GM12878 (cell line): Measurements from ENCODE around the gene MNAT1. TPM values are rescaled to one million over a fixed set of nuclear protein-coding genes. Genes with fewer than 3 reads are reported as not detected.

Experiments used
- ATAC-seq: fragments of 200-7000 bp; cut with Tn5 transposase; 3 replicates; pipeline ENCODE4 v1.9.1; 2020; ENCODE audit warnings: mild to moderate bottlenecking, moderate library complexity
- BruUV-seq: library from RNA; stranded (reverse); fragments of 400-500 nt; replicated peaks from 2 replicates; lab custom pipeline; 2021; lab: Mats Ljungman, UMichigan
- CTCF ChIA-PET: fragments of 300-600 bp; sonication (Branson Sonifier 250); formaldehyde crosslinking; extraction: SDS; loops from one replicate; lab custom pipeline; 2021; ENCODE audit warnings: inconsistent platforms; lab: Yijun Ruan, JAX
- POLR2A ChIA-PET: fragments of 350-600 bp; formaldehyde crosslinking; extraction: SDS; loops from one replicate; lab custom pipeline; 2021; ENCODE audit warnings: inconsistent platforms; lab: Charles Lee
- RAD21 ChIA-PET: fragments of 300-600 bp; sonication (Branson Sonifier 250); formaldehyde crosslinking; loops from one replicate; lab custom pipeline; 2023; ENCODE audit warnings: antibody characterized with exemption; ENCODE audit not compliant: unreplicated experiment; lab: Charles Lee
- SMC1A ChIA-PET: fragments of 300-600 bp; sonication (Branson Sonifier 250); formaldehyde crosslinking; loops from one replicate; lab custom pipeline; 2023; ENCODE audit not compliant: unreplicated experiment, uncharacterized antibody; lab: Charles Lee
- DNase-seq: peaks from one replicate; pipeline ENCODE4 v3.0.0-alpha.2; 2011; ENCODE audit warnings: low read depth, low spot score
- FAIRE-seq: peaks from 3 replicates; lab custom pipeline; 2011; peaks lifted over from hg19 to GRCh38; lab: Jason Lieb, UNC
- H2AFZ ChIP-seq: 2 replicates; pipeline ENCODE4 v1.6.0; 2011; ENCODE audit warnings: low read depth, low read length, control low read depth; ENCODE audit not compliant: control insufficient read depth
- H3K27ac ChIP-seq: 2 replicates; pipeline ENCODE4 v1.5.1; 2011; ENCODE audit warnings: control low read depth; ENCODE audit not compliant: control insufficient read depth, insufficient read depth
- H3K27me3 ChIP-seq, 2 experiments: replicated peaks in 1 of 2; 2 replicates each; pipeline versions ENCODE4 v1.6.0 to v1.6.1; 2011; ENCODE audit warnings: low read length in 1 of 2; ENCODE audit not compliant: control insufficient read depth in 2 of 2, insufficient read depth in 2 of 2
- H3K36me3 ChIP-seq, 2 experiments: 2 replicates each; pipeline ENCODE4 v1.5.1; 2011; ENCODE audit warnings: low read length in 1 of 2; ENCODE audit not compliant: control insufficient read depth in 2 of 2, insufficient read depth in 2 of 2
- H3K4me1 ChIP-seq: 2 replicates; pipeline ENCODE4 v1.6.1; 2011; ENCODE audit warnings: mild to moderate bottlenecking, low read length, moderate library complexity, mixed read lengths; ENCODE audit not compliant: control insufficient read depth, insufficient read depth
- H3K4me2 ChIP-seq: 2 replicates; pipeline ENCODE4 v1.6.0; 2011; ENCODE audit warnings: control low read depth; ENCODE audit not compliant: control insufficient read depth, insufficient read depth
- H3K4me3 ChIP-seq: fragments of 200-600 bp; sonication (generic); 2 replicates; pipeline ENCODE4 v1.5.1; 2016
- H3K79me2 ChIP-seq: 2 replicates; pipeline ENCODE4 v1.6.0; 2011; ENCODE audit warnings: low read length; ENCODE audit not compliant: control insufficient read depth, insufficient read depth
- H3K9ac ChIP-seq: 2 replicates; pipeline ENCODE4 v1.8.0; 2011; ENCODE audit warnings: low read length, control low read depth, mixed read lengths; ENCODE audit not compliant: control insufficient read depth, insufficient read depth
- H3K9me3 ChIP-seq: replicated peaks from 3 replicates; pipeline ENCODE4 v1.5.1; 2011; ENCODE audit warnings: mild to moderate bottlenecking, low read length; ENCODE audit not compliant: control insufficient read depth, insufficient read depth
- H4K20me1 ChIP-seq: 2 replicates; pipeline ENCODE4 v1.6.0; 2011; ENCODE audit not compliant: control insufficient read depth, insufficient read depth
- BCL11A ChIP-seq: IDR thresholded peaks from 2 replicates; pipeline ENCODE4 v1.6.1; 2011; ENCODE audit warnings: low read depth, low read length
- FOS ChIP-seq: IDR thresholded peaks from 3 replicates; pipeline ENCODE4 v1.6.1; 2011; ENCODE audit warnings: borderline replicate concordance; ENCODE audit not compliant: insufficient read length; ENCODE audit errors: extremely low read depth
- KDM1A ChIP-seq: fragments of 200-600 bp; sonication (generic); IDR thresholded peaks from 2 replicates; pipeline ENCODE4 v1.6.1; 2016; ENCODE audit warnings: borderline replicate concordance
- LARP7 ChIP-seq: fragments of 450-650 bp; IDR thresholded peaks from 2 replicates; pipeline ENCODE4 v1.6.1; 2017; ENCODE audit warnings: mild to moderate bottlenecking
- MEF2A ChIP-seq: IDR thresholded peaks from 2 replicates; pipeline ENCODE4 v1.6.1; 2011; ENCODE audit warnings: low read depth, mild to moderate bottlenecking, low read length, moderate library complexity; ENCODE audit not compliant: insufficient read depth
- MLLT1 ChIP-seq: fragments of 450-650 bp; IDR thresholded peaks from 2 replicates; pipeline ENCODE4 v1.6.1; 2016; ENCODE audit warnings: mild to moderate bottlenecking
- POLR2A ChIP-seq: IDR thresholded peaks from 2 replicates; pipeline ENCODE4 v1.6.1; 2011; ENCODE audit warnings: low read depth, mild to moderate bottlenecking, low read length
- RBBP5 ChIP-seq: fragments of 200-600 bp; sonication (generic); conservative IDR thresholded peaks from 2 replicates; pipeline ENCODE4 v1.6.1; 2016
- STAT3 ChIP-seq: IDR thresholded peaks from 2 replicates; pipeline ENCODE4 v1.6.1; 2011; ENCODE audit warnings: low read depth, low read length, improper control_type of control experiment
- SUZ12 ChIP-seq: fragments of 200-600 bp; sonication (generic); IDR thresholded peaks from one replicate; pipeline ENCODE4 v1.6.1; 2018; ENCODE audit warnings: antibody characterized with exemption, mild to moderate bottlenecking; ENCODE audit not compliant: unreplicated experiment
- USF2 ChIP-seq: IDR thresholded peaks from 2 replicates; pipeline ENCODE4 v1.6.1; 2011; ENCODE audit warnings: low read depth, low read length, improper control_type of control experiment, borderline replicate concordance
- ZBTB4 ChIP-seq: fragments of 450-650 bp; formaldehyde crosslinking; IDR thresholded peaks from 2 replicates; pipeline ENCODE4 v1.4.0; 2022; ENCODE audit warnings: mild to moderate bottlenecking, moderate library complexity
- ZNF207 ChIP-seq: fragments of 450-650 bp; IDR thresholded peaks from 2 replicates; pipeline ENCODE4 v1.6.1; 2014; ENCODE audit warnings: antibody characterized with exemption, mild to moderate bottlenecking, borderline replicate concordance
- WGBS: methylation state at CpG from one replicate; pipeline ENCODE4 v1.1.6; 2016; ENCODE audit warnings: low lambda C conversion rate; ENCODE audit not compliant: insufficient replicate concordance, insufficient coverage; ENCODE audit errors: missing lambda C conversion rate; 5-methylcytosine and 5-hydroxymethylcytosine counted together
- in situ Hi-C: fragments of 300-500 bp; cut with MboI; formaldehyde crosslinking; loops from 9 replicates; pipeline ENCODE4 v1.14.3; 2018; ENCODE audit warnings: mixed read lengths
- intact Hi-C: fragments of 100-400 bp; cut with micrococcal nuclease; formaldehyde crosslinking; loops from one replicate; pipeline ENCODE4 v1.14.2; 2022; ENCODE audit not compliant: unreplicated experiment
- polyA plus RNA-seq, 11 experiments: library from polyadenylated mRNA; depleted of rRNA in 4 of 11; unstranded in 6 of 11; stranded (reverse) in 5 of 11; fragments of >200 nt; fragmentation: Nextera tagmentation in 4 of 11; fragmentation: Illumina TruSeq in 1 of 11; extraction: Ambion mirVana in 4 of 11; extraction: Trizol in 1 of 11; gene quantifications; 1 replicate in 1 of 11; 2 replicates in 10 of 11; pipeline versions ENCODE4 v1.2.1 to v1.2.3, GENCODE V29; 2011 to 2016; ENCODE audit warnings: inconsistent platforms in 2 of 11, missing spikeins in 2 of 11, low read depth in 1 of 11
- total RNA-seq, 4 experiments: library from RNA; depleted of rRNA in 3 of 4; stranded (reverse); fragments of >200 nt in 3 of 4; fragmentation: Illumina TruSeq in 1 of 4; extraction: Trizol in 1 of 4; gene quantifications; 2 replicates each; pipeline versions ENCODE4 v1.2.1 to v1.2.3, GENCODE V29; 2013 to 2021

MNAT1 gene
- total and polyA plus RNA-seq, 10 of the 15 experiments (the other 5 are each of a cell fraction or from before 2014, with no cell fraction given), result 26.5 to 67.4 (median 40.8) TPM

- no peaks in the 10 kb centered on the region for H3K4me1 ChIP-seq
- FAIRE-seq (no peak), ATAC-seq (no peak), DNase-seq (no peak)
- ChIA-PET CTCF (interaction anchor here (1.2 kb wide), 1 partner anchor 18 kb away, joined by 3 read pairs; no protein-coding TSS in a partner anchor), POLR2A (no interaction called here), RAD21 (no interaction called here), SMC1A (interaction anchor here (0.9 kb wide), 1 partner anchor 11 kb away, joined by 3 read pairs; no protein-coding TSS in a partner anchor)
- no peaks in the 10 kb centered on the region for H3K36me3 ChIP-seq
- no peak overlapping the region for H2AFZ ChIP-seq
- no TSS peak for BruUV-seq
- TF ChIP-seq ZNF207, result no peak
- no peak for TF ChIP-seq RBBP5
- TF ChIP-seq MLLT1, result no peak
- no peak for TF ChIP-seq SUZ12
- no peak for TF ChIP-seq BCL11A
- TF ChIP-seq LARP7, result no peak
- TF ChIP-seq KDM1A, result no peak
- no peak for TF ChIP-seq STAT3
- no peak for TF ChIP-seq FOS
- TF ChIP-seq USF2, result no peak
- no peak for TF ChIP-seq MEF2A
- no peak for TF ChIP-seq POLR2A
- TF ChIP-seq ZBTB4 (CRISPR knock-in tag), result no peak
- no peaks in the 10 kb centered on the region for H3K79me2 ChIP-seq
- no peaks in the 10 kb centered on the region for H4K20me1 ChIP-seq
- H3K4me2 ChIP-seq, result no peak overlapping the region
- H3K9ac ChIP-seq, result no peak overlapping the region
- intact Hi-C loops (no loop called here), in situ Hi-C loops (no loop called here)
- H3K27ac ChIP-seq, result no peak overlapping the region
- 22% methylated on average over 4 of the region's 4 CpGs for WGBS
- no peak overlapping the region for H3K4me3 ChIP-seq
- no peaks in the 10 kb centered on the region for H3K9me3 ChIP-seq
- H3K27me3 ChIP-seq, result no peaks in the 10 kb centered on the region
Measured at GRCh38 chr14:60695327-60695726, 39.2 kb upstream of the MNAT1 start.
